Measurements from ENCODE around the gene HDGFL1.

HDGFL1 gene

GRCh38 chr6:22557007-22557406, 12.4 kb upstream of the HDGFL1 start:
- no peaks in the 10 kb centered on the region for H3K9me3 ChIP-seq (ENCODE audit: control insufficient read depth in 2 of 2, low read length in 2 of 2)
- peaks cover 14% of the 10 kb centered on the region for H3K4me1 ChIP-seq (ENCODE audit: control insufficient read depth, insufficient read depth, low read length)
- no peaks in the 10 kb centered on the region for H3K36me3 ChIP-seq (ENCODE audit: control insufficient read depth in 2 of 2, insufficient read depth in 2 of 2, low read length in 2 of 2)
- H3K27me3 ChIP-seq (ENCODE audit: control insufficient read depth in 1 of 2, insufficient read depth in 2 of 2, low read length in 2 of 2) = no peaks in the 10 kb centered on the region
- H3K4me3 ChIP-seq (ENCODE audit: low read length in 2 of 2) = no peak overlapping the region
- H3K9ac ChIP-seq (ENCODE audit: low read length in 2 of 2) = no peak overlapping the region
- H3K27ac ChIP-seq (ENCODE audit: low read length) = no peak overlapping the region

GRCh38 chr6:22558288-22558882, 11.0 kb upstream of the HDGFL1 start:
- Histone ChIP-seq H3K27ac (ENCODE audit: low read length) (no peak overlapping the region), H3K9me3 (ENCODE audit: control insufficient read depth in 2 of 2, low read length in 2 of 2) (no peaks in the 10 kb centered on the region), H3K4me3 (ENCODE audit: low read length in 2 of 2) (no peak overlapping the region), H3K4me1 (ENCODE audit: control insufficient read depth, insufficient read depth, low read length) (peaks cover 14% of the 10 kb centered on the region), H3K36me3 (ENCODE audit: control insufficient read depth in 2 of 2, insufficient read depth in 2 of 2, low read length in 2 of 2) (no peaks in the 10 kb centered on the region), H3K27me3 (ENCODE audit: control insufficient read depth in 1 of 2, insufficient read depth in 2 of 2, low read length in 2 of 2) (no peaks in the 10 kb centered on the region), H3K9ac (ENCODE audit: low read length in 2 of 2) (no peak overlapping the region)

GRCh38 chr6:22568854-22569253, 512 bp upstream of the HDGFL1 start:
- H3K4me3 ChIP-seq (ENCODE audit: low read length in 2 of 2) = no peak overlapping the region
- H3K27me3 ChIP-seq (ENCODE audit: control insufficient read depth in 1 of 2, insufficient read depth in 2 of 2, low read length in 2 of 2) = no peaks in the 10 kb centered on the region

GRCh38 chr6:22570185-22570551, 802 bp downstream of the HDGFL1 start:
- H3K36me3 ChIP-seq (ENCODE audit: control insufficient read depth in 2 of 2, insufficient read depth in 2 of 2, low read length in 2 of 2) = no peaks in the 10 kb centered on the region
- H3K9ac ChIP-seq (ENCODE audit: low read length in 2 of 2) = no peak overlapping the region
- no peaks in the 10 kb centered on the region for H3K9me3 ChIP-seq (ENCODE audit: control insufficient read depth in 2 of 2, low read length in 2 of 2)
- H3K27ac ChIP-seq (ENCODE audit: low read length) = no peak overlapping the region
- no peaks in the 10 kb centered on the region for H3K27me3 ChIP-seq (ENCODE audit: control insufficient read depth in 1 of 2, insufficient read depth in 2 of 2, low read length in 2 of 2)
- H3K4me1 ChIP-seq (ENCODE audit: control insufficient read depth, insufficient read depth, low read length) = no peaks in the 10 kb centered on the region
- no peak overlapping the region for H3K4me3 ChIP-seq (ENCODE audit: low read length in 2 of 2)

More at GRCh38 chr6:22568854-22569253, 512 bp upstream of the HDGFL1 start:
- Histone ChIP-seq H3K4me1 (ENCODE audit: control insufficient read depth, insufficient read depth, low read length) (no peaks in the 10 kb centered on the region), H3K36me3 (ENCODE audit: control insufficient read depth in 2 of 2, insufficient read depth in 2 of 2, low read length in 2 of 2) (no peaks in the 10 kb centered on the region), H3K9ac (ENCODE audit: low read length in 2 of 2) (no peak overlapping the region), H3K9me3 (ENCODE audit: control insufficient read depth in 2 of 2, low read length in 2 of 2) (no peaks in the 10 kb centered on the region), H3K27ac (ENCODE audit: low read length) (no peak overlapping the region)

- H3K4me3 ChIP-seq (ENCODE audit: low read length in 2 of 2) = no peak overlapping the region
- H3K9me3 ChIP-seq (ENCODE audit: control insufficient read depth in 2 of 2, low read length in 2 of 2) = no peaks in the 10 kb centered on the region
- H3K36me3 ChIP-seq (ENCODE audit: control insufficient read depth in 2 of 2, insufficient read depth in 2 of 2, low read length in 2 of 2) = no peaks in the 10 kb centered on the region
- H3K27me3 ChIP-seq (ENCODE audit: control insufficient read depth in 1 of 2, insufficient read depth in 2 of 2, low read length in 2 of 2) = no peaks in the 10 kb centered on the region
- no peak overlapping the region for H3K9ac ChIP-seq (ENCODE audit: low read length in 2 of 2)
- no peaks in the 10 kb centered on the region for H3K4me1 ChIP-seq (ENCODE audit: control insufficient read depth, insufficient read depth, low read length)
- H3K27ac ChIP-seq (ENCODE audit: low read length) = no peak overlapping the region
These were observed 5.8 kb downstream of the HDGFL1 start for GRCh38 chr6:22575190-22575589.

- H3K9ac ChIP-seq (ENCODE audit: low read length in 2 of 2) = no peak overlapping the region
- H3K27ac ChIP-seq (ENCODE audit: low read length) = no peak overlapping the region
- H3K9me3 ChIP-seq (ENCODE audit: control insufficient read depth in 2 of 2, low read length in 2 of 2) = no peaks in the 10 kb centered on the region
- H3K36me3 ChIP-seq (ENCODE audit: control insufficient read depth in 2 of 2, insufficient read depth in 2 of 2, low read length in 2 of 2) = no peaks in the 10 kb centered on the region
- no peak overlapping the region for H3K4me3 ChIP-seq (ENCODE audit: low read length in 2 of 2)
- H3K4me1 ChIP-seq (ENCODE audit: control insufficient read depth, insufficient read depth, low read length) = no peaks in the 10 kb centered on the region
- no peaks in the 10 kb centered on the region for H3K27me3 ChIP-seq (ENCODE audit: control insufficient read depth in 1 of 2, insufficient read depth in 2 of 2, low read length in 2 of 2)
These were observed 10.1 kb downstream of the HDGFL1 start for GRCh38 chr6:22579439-22579838.

GRCh38 chr6:22580337-22580736, 11.0 kb downstream of the HDGFL1 start:
- Histone ChIP-seq H3K36me3 (ENCODE audit: control insufficient read depth in 2 of 2, insufficient read depth in 2 of 2, low read length in 2 of 2) (no peaks in the 10 kb centered on the region), H3K9ac (ENCODE audit: low read length in 2 of 2) (no peak overlapping the region), H3K9me3 (ENCODE audit: control insufficient read depth in 2 of 2, low read length in 2 of 2) (no peaks in the 10 kb centered on the region), H3K27me3 (ENCODE audit: control insufficient read depth in 1 of 2, insufficient read depth in 2 of 2, low read length in 2 of 2) (no peaks in the 10 kb centered on the region), H3K27ac (ENCODE audit: low read length) (no peak overlapping the region), H3K4me3 (ENCODE audit: low read length in 2 of 2) (no peak overlapping the region), H3K4me1 (ENCODE audit: control insufficient read depth, insufficient read depth, low read length) (no peaks in the 10 kb centered on the region)

- Histone ChIP-seq H3K27ac (ENCODE audit: low read length) (no peak overlapping the region), H3K36me3 (ENCODE audit: control insufficient read depth in 2 of 2, insufficient read depth in 2 of 2, low read length in 2 of 2) (no peaks in the 10 kb centered on the region), H3K9ac (ENCODE audit: low read length in 2 of 2) (no peak overlapping the region), H3K4me3 (ENCODE audit: low read length in 2 of 2) (no peak overlapping the region), H3K27me3 (ENCODE audit: control insufficient read depth in 1 of 2, insufficient read depth in 2 of 2, low read length in 2 of 2) (no peaks in the 10 kb centered on the region), H3K4me1 (ENCODE audit: control insufficient read depth, insufficient read depth, low read length) (no peaks in the 10 kb centered on the region), H3K9me3 (ENCODE audit: control insufficient read depth in 2 of 2, low read length in 2 of 2) (no peaks in the 10 kb centered on the region)
These were observed 13.2 kb downstream of the HDGFL1 start for GRCh38 chr6:22582417-22583205.

- no peaks in the 10 kb centered on the region for H3K9me3 ChIP-seq (ENCODE audit: control insufficient read depth in 2 of 2, low read length in 2 of 2)
- no peaks in the 10 kb centered on the region for H3K27me3 ChIP-seq (ENCODE audit: control insufficient read depth in 1 of 2, insufficient read depth in 2 of 2, low read length in 2 of 2)
- H3K36me3 ChIP-seq (ENCODE audit: control insufficient read depth in 2 of 2, insufficient read depth in 2 of 2, low read length in 2 of 2) = no peaks in the 10 kb centered on the region
- H3K4me1 ChIP-seq (ENCODE audit: control insufficient read depth, insufficient read depth, low read length) = no peaks in the 10 kb centered on the region
- no peak overlapping the region for H3K27ac ChIP-seq (ENCODE audit: low read length)
- H3K4me3 ChIP-seq (ENCODE audit: low read length in 2 of 2) = no peak overlapping the region
- no peak overlapping the region for H3K9ac ChIP-seq (ENCODE audit: low read length in 2 of 2)
These were observed 13.9 kb downstream of the HDGFL1 start for GRCh38 chr6:22583230-22583629.

- Histone ChIP-seq H3K9me3 (ENCODE audit: control insufficient read depth in 2 of 2, low read length in 2 of 2) (no peaks in the 10 kb centered on the region), H3K9ac (ENCODE audit: low read length in 2 of 2) (no peak overlapping the region), H3K4me3 (ENCODE audit: low read length in 2 of 2) (no peak overlapping the region), H3K36me3 (ENCODE audit: control insufficient read depth in 2 of 2, insufficient read depth in 2 of 2, low read length in 2 of 2) (no peaks in the 10 kb centered on the region), H3K27ac (ENCODE audit: low read length) (no peak overlapping the region), H3K27me3 (ENCODE audit: control insufficient read depth in 1 of 2, insufficient read depth in 2 of 2, low read length in 2 of 2) (no peaks in the 10 kb centered on the region), H3K4me1 (ENCODE audit: control insufficient read depth, insufficient read depth, low read length) (no peaks in the 10 kb centered on the region)
These were observed 14.6 kb downstream of the HDGFL1 start for GRCh38 chr6:22583927-22584326.

- Histone ChIP-seq H3K9ac (ENCODE audit: low read length in 2 of 2) (no peak overlapping the region), H3K9me3 (ENCODE audit: control insufficient read depth in 2 of 2, low read length in 2 of 2) (no peaks in the 10 kb centered on the region), H3K27me3 (ENCODE audit: control insufficient read depth in 1 of 2, insufficient read depth in 2 of 2, low read length in 2 of 2) (no peaks in the 10 kb centered on the region), H3K27ac (ENCODE audit: low read length) (no peak overlapping the region), H3K4me3 (ENCODE audit: low read length in 2 of 2) (no peak overlapping the region), H3K4me1 (ENCODE audit: control insufficient read depth, insufficient read depth, low read length) (no peaks in the 10 kb centered on the region), H3K36me3 (ENCODE audit: control insufficient read depth in 2 of 2, insufficient read depth in 2 of 2, low read length in 2 of 2) (no peaks in the 10 kb centered on the region)
These were observed 19.8 kb downstream of the HDGFL1 start for GRCh38 chr6:22589118-22589517.

Data from stomach smooth muscle (tissue), 2 donors.